K562 (cell line): ENCODE data around the gene KAT5. TPM values are rescaled to one million over a fixed set of nuclear protein-coding genes. Genes with fewer than 3 reads are reported as not detected.
A peak's percentile ranks its signal among the peaks of the same experiment; 100 is the strongest.

ENCODE experiments used
- ATF2 ChIP-seq: sonication (generic); formaldehyde crosslinking; IDR thresholded peaks from 2 replicates; pipeline ENCODE4 v1.8.1; 2022; ENCODE audit warnings: missing genetic modification reagents
- CHCHD3 ChIP-seq: fragments of 250-450 bp; sonication (Bioruptor Pico); IDR thresholded peaks from 2 replicates; pipeline ENCODE4 v2.1.2; 2022; ENCODE audit warnings: mild to moderate bottlenecking
- CHD1 ChIP-seq: fragments of 200-600 bp; sonication (generic); IDR thresholded peaks from one replicate; pipeline ENCODE4 v1.6.1; 2012; ENCODE audit warnings: mild to moderate bottlenecking, moderate library complexity, low read length, inconsistent platforms
- CREBBP ChIP-seq: IDR thresholded peaks from one replicate; pipeline ENCODE4 v1.6.1; 2012; ENCODE audit warnings: low read depth, mild to moderate bottlenecking, control low read depth, inconsistent platforms, low read length
- GATAD2A ChIP-seq: fragments of 450-650 bp; IDR thresholded peaks from 2 replicates; pipeline ENCODE4 v1.6.1; 2017
- MTF1 ChIP-seq: fragments of 250-450 bp; sonication (Bioruptor Pico); IDR thresholded peaks from 2 replicates; pipeline ENCODE4 v1.9.0; 2021; ENCODE audit warnings: moderate library complexity, mild to moderate bottlenecking, inconsistent platforms, borderline replicate concordance
- SRSF1 ChIP-seq: fragments of 200-400 bp; formaldehyde crosslinking; IDR thresholded peaks from 2 replicates; pipeline ENCODE4 v1.6.1; 2017; ENCODE audit warnings: mild to moderate bottlenecking, low read depth, low read length, moderate library complexity
- TEAD1 ChIP-seq, 2 experiments: fragments of 450-650 bp in 1 of 2; sonication (generic) in 1 of 2; formaldehyde crosslinking; IDR thresholded peaks; 2 replicates each; pipeline versions ENCODE4 v1.4.0 to v1.8.0; 2020 to 2022; ENCODE audit warnings: mild to moderate bottlenecking in 2 of 2, missing genetic modification reagents in 1 of 2
- TFAM ChIP-seq: fragments of 250-450 bp; sonication (Bioruptor Pico); conservative IDR thresholded peaks from 2 replicates; pipeline ENCODE4 v1.5.0; 2021; ENCODE audit warnings: mild to moderate bottlenecking, moderate library complexity
- polyA plus RNA-seq, 8 experiments: library from polyadenylated mRNA; depleted of rRNA in 4 of 8; stranded (reverse) in 5 of 8; unstranded in 3 of 8; fragments of >200 nt; fragmentation: Nextera tagmentation in 2 of 8; fragmentation: Illumina TruSeq in 1 of 8; extraction: Ambion mirVana in 2 of 8; extraction: Trizol in 1 of 8; gene quantifications; 2 replicates each; pipeline versions ENCODE4 v1.2.1 to v1.2.3, GENCODE V29; 2011 to 2014; ENCODE audit warnings: inconsistent platforms in 1 of 8, missing spikeins in 1 of 8
- total RNA-seq, 7 experiments: library from RNA; depleted of rRNA in 6 of 7; stranded (reverse); fragments of >200 nt in 6 of 7; fragmentation: Illumina TruSeq in 2 of 7; extraction: Trizol in 2 of 7; gene quantifications; 2 replicates each; pipeline versions ENCODE4 v1.2.1 to v1.2.3, GENCODE V29; 2011 to 2021; ENCODE audit warnings: low replicate concordance in 1 of 7
- TF ChIP-seq, protein P1 (sequence below): sonication (generic); formaldehyde crosslinking; IDR thresholded peaks from 2 replicates; pipeline ENCODE4 v1.8.0; 2022; ENCODE audit warnings: missing genetic modification reagents, mild to moderate bottlenecking, moderate library complexity, borderline replicate concordance
- TF ChIP-seq, protein P2 (sequence below): fragments of 450-650 bp; IDR thresholded peaks from 2 replicates; pipeline ENCODE4 v1.6.1; 2016; ENCODE audit warnings: mild to moderate bottlenecking, moderate library complexity
- TF ChIP-seq, protein P3 (sequence below): fragments of 450-650 bp; IDR thresholded peaks from 2 replicates; pipeline ENCODE4 v1.7.1; 2018; ENCODE audit warnings: mild to moderate bottlenecking, low read depth; ENCODE audit not compliant: partially characterized antibody

Gene KAT5
- total and polyA plus RNA-seq, 9 of the 15 experiments (the other 6 are each of a cell fraction or from before 2014, with no cell fraction given), result 3.6 to 76.8 (median 52.7) TPM

DNA sequence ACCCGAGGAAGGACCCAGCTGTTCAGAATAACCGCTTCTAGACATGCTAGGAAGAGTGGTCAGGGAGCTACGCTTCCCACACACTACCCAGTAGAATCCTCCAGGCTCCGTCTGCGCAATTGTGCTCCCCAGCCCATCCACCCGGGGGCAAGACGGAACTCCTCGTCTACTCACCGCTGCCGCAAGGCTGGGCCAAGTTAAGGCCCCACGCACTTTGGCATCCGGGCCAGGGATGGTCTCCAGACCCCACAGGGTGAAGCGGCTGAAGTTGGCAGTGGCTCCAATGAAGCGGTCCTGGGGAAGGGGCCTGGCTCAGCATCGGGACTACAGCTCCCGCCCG, 7.8 kb downstream of the KAT5 start (continued):
- TF ChIP-seq, protein P1, sequence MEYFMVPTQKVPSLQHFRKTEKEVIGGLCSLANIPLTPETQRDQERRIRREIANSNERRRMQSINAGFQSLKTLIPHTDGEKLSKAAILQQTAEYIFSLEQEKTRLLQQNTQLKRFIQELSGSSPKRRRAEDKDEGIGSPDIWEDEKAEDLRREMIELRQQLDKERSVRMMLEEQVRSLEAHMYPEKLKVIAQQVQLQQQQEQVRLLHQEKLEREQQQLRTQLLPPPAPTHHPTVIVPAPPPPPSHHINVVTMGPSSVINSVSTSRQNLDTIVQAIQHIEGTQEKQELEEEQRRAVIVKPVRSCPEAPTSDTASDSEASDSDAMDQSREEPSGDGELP (CRISPR knock-in tag), result no peak
- TF ChIP-seq CHCHD3 (CRISPR knock-in tag) (no peak), MTF1 (CRISPR knock-in tag) (no peak), SRSF1 (no peak), TFAM (CRISPR knock-in tag) (no peak), TEAD1 (CRISPR knock-in tag; IDR thresholded peaks at IDR 0.05) (no peak), CHD1 (peak; percentile 71), GATAD2A (no peak), CREBBP (no peak), ATF2 (no peak)
- TF ChIP-seq, protein P2, sequence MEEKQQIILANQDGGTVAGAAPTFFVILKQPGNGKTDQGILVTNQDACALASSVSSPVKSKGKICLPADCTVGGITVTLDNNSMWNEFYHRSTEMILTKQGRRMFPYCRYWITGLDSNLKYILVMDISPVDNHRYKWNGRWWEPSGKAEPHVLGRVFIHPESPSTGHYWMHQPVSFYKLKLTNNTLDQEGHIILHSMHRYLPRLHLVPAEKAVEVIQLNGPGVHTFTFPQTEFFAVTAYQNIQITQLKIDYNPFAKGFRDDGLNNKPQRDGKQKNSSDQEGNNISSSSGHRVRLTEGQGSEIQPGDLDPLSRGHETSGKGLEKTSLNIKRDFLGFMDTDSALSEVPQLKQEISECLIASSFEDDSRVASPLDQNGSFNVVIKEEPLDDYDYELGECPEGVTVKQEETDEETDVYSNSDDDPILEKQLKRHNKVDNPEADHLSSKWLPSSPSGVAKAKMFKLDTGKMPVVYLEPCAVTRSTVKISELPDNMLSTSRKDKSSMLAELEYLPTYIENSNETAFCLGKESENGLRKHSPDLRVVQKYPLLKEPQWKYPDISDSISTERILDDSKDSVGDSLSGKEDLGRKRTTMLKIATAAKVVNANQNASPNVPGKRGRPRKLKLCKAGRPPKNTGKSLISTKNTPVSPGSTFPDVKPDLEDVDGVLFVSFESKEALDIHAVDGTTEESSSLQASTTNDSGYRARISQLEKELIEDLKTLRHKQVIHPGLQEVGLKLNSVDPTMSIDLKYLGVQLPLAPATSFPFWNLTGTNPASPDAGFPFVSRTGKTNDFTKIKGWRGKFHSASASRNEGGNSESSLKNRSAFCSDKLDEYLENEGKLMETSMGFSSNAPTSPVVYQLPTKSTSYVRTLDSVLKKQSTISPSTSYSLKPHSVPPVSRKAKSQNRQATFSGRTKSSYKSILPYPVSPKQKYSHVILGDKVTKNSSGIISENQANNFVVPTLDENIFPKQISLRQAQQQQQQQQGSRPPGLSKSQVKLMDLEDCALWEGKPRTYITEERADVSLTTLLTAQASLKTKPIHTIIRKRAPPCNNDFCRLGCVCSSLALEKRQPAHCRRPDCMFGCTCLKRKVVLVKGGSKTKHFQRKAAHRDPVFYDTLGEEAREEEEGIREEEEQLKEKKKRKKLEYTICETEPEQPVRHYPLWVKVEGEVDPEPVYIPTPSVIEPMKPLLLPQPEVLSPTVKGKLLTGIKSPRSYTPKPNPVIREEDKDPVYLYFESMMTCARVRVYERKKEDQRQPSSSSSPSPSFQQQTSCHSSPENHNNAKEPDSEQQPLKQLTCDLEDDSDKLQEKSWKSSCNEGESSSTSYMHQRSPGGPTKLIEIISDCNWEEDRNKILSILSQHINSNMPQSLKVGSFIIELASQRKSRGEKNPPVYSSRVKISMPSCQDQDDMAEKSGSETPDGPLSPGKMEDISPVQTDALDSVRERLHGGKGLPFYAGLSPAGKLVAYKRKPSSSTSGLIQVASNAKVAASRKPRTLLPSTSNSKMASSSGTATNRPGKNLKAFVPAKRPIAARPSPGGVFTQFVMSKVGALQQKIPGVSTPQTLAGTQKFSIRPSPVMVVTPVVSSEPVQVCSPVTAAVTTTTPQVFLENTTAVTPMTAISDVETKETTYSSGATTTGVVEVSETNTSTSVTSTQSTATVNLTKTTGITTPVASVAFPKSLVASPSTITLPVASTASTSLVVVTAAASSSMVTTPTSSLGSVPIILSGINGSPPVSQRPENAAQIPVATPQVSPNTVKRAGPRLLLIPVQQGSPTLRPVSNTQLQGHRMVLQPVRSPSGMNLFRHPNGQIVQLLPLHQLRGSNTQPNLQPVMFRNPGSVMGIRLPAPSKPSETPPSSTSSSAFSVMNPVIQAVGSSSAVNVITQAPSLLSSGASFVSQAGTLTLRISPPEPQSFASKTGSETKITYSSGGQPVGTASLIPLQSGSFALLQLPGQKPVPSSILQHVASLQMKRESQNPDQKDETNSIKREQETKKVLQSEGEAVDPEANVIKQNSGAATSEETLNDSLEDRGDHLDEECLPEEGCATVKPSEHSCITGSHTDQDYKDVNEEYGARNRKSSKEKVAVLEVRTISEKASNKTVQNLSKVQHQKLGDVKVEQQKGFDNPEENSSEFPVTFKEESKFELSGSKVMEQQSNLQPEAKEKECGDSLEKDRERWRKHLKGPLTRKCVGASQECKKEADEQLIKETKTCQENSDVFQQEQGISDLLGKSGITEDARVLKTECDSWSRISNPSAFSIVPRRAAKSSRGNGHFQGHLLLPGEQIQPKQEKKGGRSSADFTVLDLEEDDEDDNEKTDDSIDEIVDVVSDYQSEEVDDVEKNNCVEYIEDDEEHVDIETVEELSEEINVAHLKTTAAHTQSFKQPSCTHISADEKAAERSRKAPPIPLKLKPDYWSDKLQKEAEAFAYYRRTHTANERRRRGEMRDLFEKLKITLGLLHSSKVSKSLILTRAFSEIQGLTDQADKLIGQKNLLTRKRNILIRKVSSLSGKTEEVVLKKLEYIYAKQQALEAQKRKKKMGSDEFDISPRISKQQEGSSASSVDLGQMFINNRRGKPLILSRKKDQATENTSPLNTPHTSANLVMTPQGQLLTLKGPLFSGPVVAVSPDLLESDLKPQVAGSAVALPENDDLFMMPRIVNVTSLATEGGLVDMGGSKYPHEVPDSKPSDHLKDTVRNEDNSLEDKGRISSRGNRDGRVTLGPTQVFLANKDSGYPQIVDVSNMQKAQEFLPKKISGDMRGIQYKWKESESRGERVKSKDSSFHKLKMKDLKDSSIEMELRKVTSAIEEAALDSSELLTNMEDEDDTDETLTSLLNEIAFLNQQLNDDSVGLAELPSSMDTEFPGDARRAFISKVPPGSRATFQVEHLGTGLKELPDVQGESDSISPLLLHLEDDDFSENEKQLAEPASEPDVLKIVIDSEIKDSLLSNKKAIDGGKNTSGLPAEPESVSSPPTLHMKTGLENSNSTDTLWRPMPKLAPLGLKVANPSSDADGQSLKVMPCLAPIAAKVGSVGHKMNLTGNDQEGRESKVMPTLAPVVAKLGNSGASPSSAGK, result no peak
- TF ChIP-seq, protein P3, sequence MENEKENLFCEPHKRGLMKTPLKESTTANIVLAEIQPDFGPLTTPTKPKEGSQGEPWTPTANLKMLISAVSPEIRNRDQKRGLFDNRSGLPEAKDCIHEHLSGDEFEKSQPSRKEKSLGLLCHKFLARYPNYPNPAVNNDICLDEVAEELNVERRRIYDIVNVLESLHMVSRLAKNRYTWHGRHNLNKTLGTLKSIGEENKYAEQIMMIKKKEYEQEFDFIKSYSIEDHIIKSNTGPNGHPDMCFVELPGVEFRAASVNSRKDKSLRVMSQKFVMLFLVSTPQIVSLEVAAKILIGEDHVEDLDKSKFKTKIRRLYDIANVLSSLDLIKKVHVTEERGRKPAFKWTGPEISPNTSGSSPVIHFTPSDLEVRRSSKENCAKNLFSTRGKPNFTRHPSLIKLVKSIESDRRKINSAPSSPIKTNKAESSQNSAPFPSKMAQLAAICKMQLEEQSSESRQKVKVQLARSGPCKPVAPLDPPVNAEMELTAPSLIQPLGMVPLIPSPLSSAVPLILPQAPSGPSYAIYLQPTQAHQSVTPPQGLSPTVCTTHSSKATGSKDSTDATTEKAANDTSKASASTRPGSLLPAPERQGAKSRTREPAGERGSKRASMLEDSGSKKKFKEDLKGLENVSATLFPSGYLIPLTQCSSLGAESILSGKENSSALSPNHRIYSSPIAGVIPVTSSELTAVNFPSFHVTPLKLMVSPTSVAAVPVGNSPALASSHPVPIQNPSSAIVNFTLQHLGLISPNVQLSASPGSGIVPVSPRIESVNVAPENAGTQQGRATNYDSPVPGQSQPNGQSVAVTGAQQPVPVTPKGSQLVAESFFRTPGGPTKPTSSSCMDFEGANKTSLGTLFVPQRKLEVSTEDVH, result no peak
